ENCODE data around the gene FRRS1.

DNA sequence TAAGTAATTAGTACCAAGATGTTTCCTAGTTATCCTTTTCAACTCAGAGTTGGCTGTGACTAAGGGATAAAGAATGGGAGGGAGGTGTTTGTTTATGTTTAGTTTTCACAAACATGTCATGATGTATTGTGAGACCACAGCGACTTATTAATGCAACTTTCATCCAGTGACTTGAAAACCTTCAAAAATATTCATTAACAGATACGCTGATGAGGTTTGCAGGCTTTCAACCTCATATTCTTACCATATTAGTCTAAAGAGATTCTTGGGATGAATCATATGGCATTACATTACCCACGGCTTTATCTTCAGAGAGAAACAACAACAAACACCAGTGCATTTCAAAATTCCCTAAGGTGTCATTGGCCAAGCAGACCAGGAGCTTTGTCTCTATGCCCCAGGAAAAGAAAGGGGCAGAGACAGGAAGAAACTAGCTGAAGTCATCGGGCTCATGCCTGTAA is 84.1 kb downstream of the FRRS1 start:
- TF ChIP-seq, protein P1, sequence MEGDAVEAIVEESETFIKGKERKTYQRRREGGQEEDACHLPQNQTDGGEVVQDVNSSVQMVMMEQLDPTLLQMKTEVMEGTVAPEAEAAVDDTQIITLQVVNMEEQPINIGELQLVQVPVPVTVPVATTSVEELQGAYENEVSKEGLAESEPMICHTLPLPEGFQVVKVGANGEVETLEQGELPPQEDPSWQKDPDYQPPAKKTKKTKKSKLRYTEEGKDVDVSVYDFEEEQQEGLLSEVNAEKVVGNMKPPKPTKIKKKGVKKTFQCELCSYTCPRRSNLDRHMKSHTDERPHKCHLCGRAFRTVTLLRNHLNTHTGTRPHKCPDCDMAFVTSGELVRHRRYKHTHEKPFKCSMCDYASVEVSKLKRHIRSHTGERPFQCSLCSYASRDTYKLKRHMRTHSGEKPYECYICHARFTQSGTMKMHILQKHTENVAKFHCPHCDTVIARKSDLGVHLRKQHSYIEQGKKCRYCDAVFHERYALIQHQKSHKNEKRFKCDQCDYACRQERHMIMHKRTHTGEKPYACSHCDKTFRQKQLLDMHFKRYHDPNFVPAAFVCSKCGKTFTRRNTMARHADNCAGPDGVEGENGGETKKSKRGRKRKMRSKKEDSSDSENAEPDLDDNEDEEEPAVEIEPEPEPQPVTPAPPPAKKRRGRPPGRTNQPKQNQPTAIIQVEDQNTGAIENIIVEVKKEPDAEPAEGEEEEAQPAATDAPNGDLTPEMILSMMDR (IDR thresholded peaks at IDR 0.05), result no peak
- TF ChIP-seq EP300 (IDR thresholded peaks at IDR 0.05), result no peak
- TF ChIP-seq POLR2A (IDR thresholded peaks at IDR 0.05), result no peak
